ENCODE results near the gene SLC31A1.

DNA sequence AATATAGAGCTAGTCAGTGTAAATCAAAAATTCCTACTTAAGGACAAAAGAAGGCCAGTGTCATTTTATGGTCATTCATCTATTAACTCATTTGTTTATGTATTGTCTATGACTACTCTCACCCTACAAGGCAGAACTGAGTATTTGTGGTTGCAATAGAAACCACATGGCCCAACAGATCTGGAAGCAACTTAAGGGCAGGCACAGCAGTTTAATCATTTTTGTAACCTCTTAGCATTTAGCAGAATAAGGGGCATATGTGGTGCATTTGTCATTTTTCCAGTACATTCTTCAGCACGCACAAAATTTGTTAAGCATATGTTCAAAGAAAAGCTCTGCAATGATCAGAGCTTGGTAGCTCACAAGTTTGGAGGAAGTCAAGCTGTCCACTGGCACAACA is 1.4 kb upstream of the SLC31A1 start:
- TF ChIP-seq ZNF8 (CRISPR knock-in tag; IDR thresholded peaks at IDR 0.05), result no peak
- TF ChIP-seq TSHZ2 (CRISPR knock-in tag; IDR thresholded peaks at IDR 0.05), result no peak
- no peak for TF ChIP-seq PATZ1 (CRISPR knock-in tag; IDR thresholded peaks at IDR 0.05; ENCODE audit: borderline replicate concordance)
- TF ChIP-seq TCF4 (CRISPR knock-in tag; IDR thresholded peaks at IDR 0.05; ENCODE audit: borderline replicate concordance), result no peak
- no peak for TF ChIP-seq ZFP3 (CRISPR knock-in tag; IDR thresholded peaks at IDR 0.05)
- TF ChIP-seq ZC3H10 (CRISPR knock-in tag; IDR thresholded peaks at IDR 0.05), result no peak
- no peak for TF ChIP-seq ZNF565 (CRISPR knock-in tag; conservative IDR thresholded peaks at IDR 0.05; ENCODE audit: low read depth)
